Small intestine (tissue), 7 donors: ENCODE results near the gene PSMG3. TPM values are rescaled to one million over a fixed set of nuclear protein-coding genes. Genes with fewer than 3 reads are reported as not detected.

ENCODE experiments used
- DNase-seq, 2 donors: peaks; one replicate each; pipeline versions ENCODE4 v3.0.0 to v3.0.0-alpha.2; 2013
- FAIRE-seq: peaks from 2 replicates; lab custom pipeline; 2012; peaks lifted over from hg19 to GRCh38; lab: Jason Lieb, UNC
- H3K27ac ChIP-seq, 3 donors: one replicate each; pipeline ENCODE4 v1.5.1; 2013; ENCODE audit warnings: low read length in 2 of 3, mild to moderate bottlenecking in 2 of 3, control low read depth in 1 of 3, inconsistent platforms in 1 of 3, low read depth in 1 of 3, moderate library complexity in 1 of 3
- H3K27me3 ChIP-seq, 3 donors: one replicate each; pipeline ENCODE4 v1.6.1; 2013; ENCODE audit warnings: low read length in 3 of 3, inconsistent platforms in 1 of 3; ENCODE audit not compliant: control insufficient read depth in 3 of 3, insufficient read depth in 3 of 3
- H3K36me3 ChIP-seq, 3 donors: one replicate each; pipeline ENCODE4 v1.6.1; 2013; ENCODE audit warnings: low read length in 3 of 3, inconsistent platforms in 1 of 3, low read depth in 1 of 3, mild to moderate bottlenecking in 1 of 3, moderate library complexity in 1 of 3; ENCODE audit not compliant: control insufficient read depth in 3 of 3, insufficient read depth in 2 of 3
- H3K4me1 ChIP-seq, 3 donors: one replicate each; pipeline ENCODE4 v1.6.1; 2013; ENCODE audit warnings: low read length in 2 of 3, inconsistent platforms in 1 of 3, low read depth in 1 of 3, mild to moderate bottlenecking in 1 of 3, moderate library complexity in 1 of 3; ENCODE audit not compliant: control insufficient read depth in 3 of 3, insufficient read depth in 2 of 3
- H3K4me3 ChIP-seq, 3 donors: one replicate each; pipeline ENCODE4 v1.5.1; 2013; ENCODE audit warnings: low read length in 3 of 3, control low read depth in 1 of 3, inconsistent platforms in 1 of 3, low read depth in 1 of 3, mild to moderate bottlenecking in 1 of 3, moderate library complexity in 1 of 3
- H3K9me3 ChIP-seq, 2 donors: one replicate each; pipeline ENCODE4 v1.6.1; 2013; ENCODE audit warnings: low read depth in 1 of 2, low read length in 1 of 2; ENCODE audit not compliant: control insufficient read depth in 2 of 2, insufficient read depth in 1 of 2
- WGBS, 3 donors: extraction: QIAGEN DNeasy Blood & Tissue Kit; methylation state at CpG; one replicate each; pipeline ENCODE4 v1.1.7; 2013; 5-methylcytosine and 5-hydroxymethylcytosine counted together
- polyA plus RNA-seq, 4 donors: library from polyadenylated mRNA; stranded (reverse) in 3 of 4; unstranded in 1 of 4; fragments of 200-250 nt in 3 of 4; fragments of 120-200 nt in 1 of 4; gene quantifications; one replicate each; pipeline versions ENCODE4 v1.2.1 to v1.2.3, GENCODE V29; 2013
- donor health status: healthy with polysubstance abuse.
- donor health status: control.
- donor health status: control.
- donor health status: Bipolar disorder and iron deficiency.
- donor health status: healthy.

PSMG3 gene
- polyA plus RNA-seq, 4 donors: 28.7 to 73.1 (median 69.8) TPM

DNA sequence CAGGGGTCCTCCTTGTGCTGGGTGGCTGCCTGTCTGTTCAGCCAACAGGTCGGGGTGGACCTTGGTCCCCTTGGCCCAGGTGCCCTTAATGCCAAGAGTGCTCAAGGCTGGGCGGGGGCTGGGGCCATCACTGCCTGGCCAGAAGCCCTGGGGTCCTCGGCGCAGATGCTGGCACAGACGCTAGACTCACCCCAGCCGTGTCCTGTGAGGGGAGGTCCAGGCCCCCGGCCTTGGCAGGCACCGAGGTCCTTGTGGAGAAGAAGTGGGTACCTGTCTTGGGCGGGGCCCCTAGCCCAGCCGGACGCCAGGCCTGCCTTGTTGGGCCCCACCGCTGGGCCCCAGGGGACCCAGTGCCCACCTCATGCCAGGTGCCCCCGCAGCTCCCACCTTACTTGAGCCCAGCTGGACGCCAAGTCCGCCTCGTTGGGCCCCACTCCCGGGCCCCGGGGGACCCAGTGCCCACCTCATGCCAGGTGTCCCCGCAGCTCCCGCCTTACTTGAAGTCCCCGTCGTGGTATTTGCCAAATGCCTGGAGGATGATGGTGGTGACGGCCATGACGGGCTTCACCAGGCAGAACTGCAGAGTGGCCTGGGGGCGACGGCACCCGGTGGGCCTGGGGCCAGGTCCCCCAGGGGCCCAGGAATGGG lies 20.4 kb downstream of the PSMG3 start:
- H3K4me3 ChIP-seq: no peak overlapping the region
- no peak for DNase-seq
- no peaks in the 10 kb centered on the region for H3K9me3 ChIP-seq

GRCh38 chr7:1548944-1549343 lies 20.9 kb downstream of the PSMG3 start:
- peaks cover 0 to 10% (median 0%) of the 10 kb centered on the region in 3 donors for H3K4me1 ChIP-seq
- DNase-seq (no peak), FAIRE-seq (no peak)
- peaks cover 0 to 96% (median 15%) of the 10 kb centered on the region in 3 donors for H3K36me3 ChIP-seq
- H3K4me3 ChIP-seq: no peak overlapping the region
- H3K27ac ChIP-seq: no peak overlapping the region
- 83 to 88% (median 84%) methylated on average over 14 of the region's 14 CpGs for WGBS, 3 donors
- no peaks in the 10 kb centered on the region for H3K27me3 ChIP-seq
- H3K9me3 ChIP-seq: no peaks in the 10 kb centered on the region

More for the DNA sequence above, 20.4 kb downstream of the PSMG3 start:
- H3K36me3 ChIP-seq: peaks cover 0 to 96% (median 15%) of the 10 kb centered on the region in 3 donors
- WGBS, 3 donors: 89 to 93% (median 92%) methylated on average over 24 to 27 of the region's 27 CpGs
- no peak for FAIRE-seq
- H3K4me1 ChIP-seq: peaks cover 0 to 15% (median 0%) of the 10 kb centered on the region in 3 donors
- no peak overlapping the region for H3K27ac ChIP-seq
- no peaks in the 10 kb centered on the region for H3K27me3 ChIP-seq

- H3K36me3 ChIP-seq: peaks cover 0 to 96% (median 15%) of the 10 kb centered on the region in 3 donors
- H3K4me1 ChIP-seq: peaks cover 0 to 9% (median 0%) of the 10 kb centered on the region in 3 donors
- H3K4me3 ChIP-seq: no peak overlapping the region
- H3K27ac ChIP-seq: no peak overlapping the region
- FAIRE-seq (no peak), DNase-seq (no peak)
- 67 to 73% (median 72%) methylated on average over 9 to 17 of the region's 17 CpGs for WGBS, 3 donors
- no peaks in the 10 kb centered on the region for H3K27me3 ChIP-seq
- no peaks in the 10 kb centered on the region for H3K9me3 ChIP-seq
These were observed 21.4 kb downstream of the PSMG3 start for GRCh38 chr7:1548438-1548831.

DNA sequence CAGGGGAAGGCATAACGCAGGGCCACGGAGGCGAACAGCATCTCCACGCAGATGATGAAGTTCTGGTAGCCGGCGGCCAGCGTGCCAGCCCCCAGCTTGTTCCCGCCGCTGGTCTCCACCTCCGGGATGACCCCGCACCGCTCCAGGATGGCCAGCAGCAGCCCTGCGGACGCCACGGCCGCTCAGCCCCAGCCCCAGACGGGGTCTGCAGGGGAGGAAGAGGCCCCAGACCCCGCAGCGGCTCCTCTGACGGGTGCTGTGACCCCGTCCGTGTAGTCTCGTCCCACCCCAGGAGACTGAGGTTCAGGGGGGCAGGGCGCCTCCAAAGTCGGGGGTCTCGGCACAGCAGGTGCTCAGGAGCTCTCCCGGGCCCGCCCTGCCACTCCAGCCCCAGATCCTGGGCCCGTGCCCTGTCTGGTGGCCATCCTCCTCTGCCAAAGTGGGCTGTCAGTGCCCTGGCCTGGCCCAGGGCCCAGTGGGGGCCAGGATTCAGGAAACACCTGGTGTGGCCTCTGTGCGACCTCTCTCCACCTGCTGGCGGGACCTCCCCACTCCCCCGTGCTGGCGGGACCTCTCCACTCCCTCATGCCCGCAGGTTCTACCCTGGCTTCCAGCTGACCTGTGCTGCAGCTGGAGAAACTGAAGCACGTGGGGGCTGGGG lies 21.9 kb downstream of the PSMG3 start:
- no peaks in the 10 kb centered on the region for H3K27me3 ChIP-seq
- H3K27ac ChIP-seq: no peak overlapping the region
- DNase-seq (no peak), FAIRE-seq (no peak)
- peaks cover 0 to 98% (median 15%) of the 10 kb centered on the region in 3 donors for H3K36me3 ChIP-seq
- no peaks in the 10 kb centered on the region for H3K9me3 ChIP-seq
- H3K4me3 ChIP-seq: no peak overlapping the region
- WGBS, 3 donors: 80 to 91% (median 89%) methylated on average over 20 to 35 of the region's 35 CpGs
- H3K4me1 ChIP-seq: peaks cover 0 to 9% (median 0%) of the 10 kb centered on the region in 3 donors

GRCh38 chr7:1546909-1547776 lies 22.7 kb downstream of the PSMG3 start:
- WGBS, 3 donors: 87 to 89% (median 89%) methylated on average over 33 to 41 of the region's 41 CpGs
- H3K4me1 ChIP-seq: peaks cover 0 to 9% (median 0%) of the 10 kb centered on the region in 3 donors
- no peaks in the 10 kb centered on the region for H3K9me3 ChIP-seq
- H3K36me3 ChIP-seq: peaks cover 0 to 99% (median 15%) of the 10 kb centered on the region in 3 donors
- DNase-seq (no peak), FAIRE-seq (no peak)
- H3K27ac ChIP-seq: no peak overlapping the region
- no peaks in the 10 kb centered on the region for H3K27me3 ChIP-seq
- no peak overlapping the region for H3K4me3 ChIP-seq

GRCh38 chr7:1546274-1546908 lies 23.4 kb downstream of the PSMG3 start:
- H3K36me3 ChIP-seq: peaks cover 0 to 99% (median 15%) of the 10 kb centered on the region in 3 donors
- peaks cover 0 to 9% (median 0%) of the 10 kb centered on the region in 3 donors for H3K4me1 ChIP-seq
- no peaks in the 10 kb centered on the region for H3K27me3 ChIP-seq
- no peak for FAIRE-seq
- no peak for DNase-seq
- no peak overlapping the region for H3K4me3 ChIP-seq
- 77 to 89% (median 78%) methylated on average over 17 to 28 of the region's 28 CpGs for WGBS, 3 donors
- no peak overlapping the region for H3K27ac ChIP-seq
- no peaks in the 10 kb centered on the region for H3K9me3 ChIP-seq

- 61 to 73% (median 65%) methylated on average over 24 to 40 of the region's 40 CpGs for WGBS, 3 donors
- H3K27me3 ChIP-seq: no peaks in the 10 kb centered on the region
- FAIRE-seq: no peak
- no peak for DNase-seq
- peaks cover 4 to 100% (median 14%) of the 10 kb centered on the region in 3 donors for H3K36me3 ChIP-seq
- H3K9me3 ChIP-seq: no peaks in the 10 kb centered on the region
- no peak overlapping the region for H3K27ac ChIP-seq
- peaks cover 0 to 9% (median 0%) of the 10 kb centered on the region in 3 donors for H3K4me1 ChIP-seq
- no peak overlapping the region for H3K4me3 ChIP-seq
These were observed 24.2 kb downstream of the PSMG3 start for GRCh38 chr7:1545417-1546246.
